Neutrophil (primary cell): Measurements from ENCODE around the gene DMRT3.

Experiments used
- H3K27ac ChIP-seq: fragments of 200-600 bp; sonication (generic); 2 replicates; pipeline ENCODE4 v1.5.1; 2016; ENCODE audit warnings: mild to moderate bottlenecking, moderate library complexity
- H3K27me3 ChIP-seq: fragments of 200-600 bp; sonication (generic); 2 replicates; pipeline ENCODE4 v1.6.0; 2016; ENCODE audit warnings: mild to moderate bottlenecking
- H3K36me3 ChIP-seq: fragments of 200-600 bp; sonication (generic); 2 replicates; pipeline ENCODE4 v1.5.1; 2017
- H3K4me1 ChIP-seq, 2 experiments: fragments of 200-600 bp in 1 of 2; sonication (generic) in 1 of 2; 1 replicate in 1 of 2; 2 replicates in 1 of 2; pipeline versions ENCODE4 v1.5.1 to v1.6.1; 2013 to 2016; ENCODE audit warnings: low read depth in 1 of 2, low read length in 1 of 2, mild to moderate bottlenecking in 1 of 2, moderate library complexity in 1 of 2; ENCODE audit not compliant: control insufficient read depth in 1 of 2, insufficient read depth in 1 of 2
- H3K4me3 ChIP-seq, 2 experiments: fragments of 200-600 bp in 1 of 2; sonication (generic) in 1 of 2; 1 replicate in 1 of 2; 2 replicates in 1 of 2; pipeline ENCODE4 v1.5.1; 2013 to 2016; ENCODE audit warnings: low read depth in 1 of 2, low read length in 1 of 2, mild to moderate bottlenecking in 1 of 2, moderate library complexity in 1 of 2
- H3K9me3 ChIP-seq: fragments of 200-600 bp; sonication (generic); 2 replicates; pipeline ENCODE4 v1.5.1; 2016
- CTCF ChIP-seq: fragments of 200-600 bp; sonication (generic); IDR thresholded peaks from 2 replicates; pipeline ENCODE4 v1.5.1; 2016; ENCODE audit warnings: antibody characterized with exemption

The DMRT3 gene, protein sequence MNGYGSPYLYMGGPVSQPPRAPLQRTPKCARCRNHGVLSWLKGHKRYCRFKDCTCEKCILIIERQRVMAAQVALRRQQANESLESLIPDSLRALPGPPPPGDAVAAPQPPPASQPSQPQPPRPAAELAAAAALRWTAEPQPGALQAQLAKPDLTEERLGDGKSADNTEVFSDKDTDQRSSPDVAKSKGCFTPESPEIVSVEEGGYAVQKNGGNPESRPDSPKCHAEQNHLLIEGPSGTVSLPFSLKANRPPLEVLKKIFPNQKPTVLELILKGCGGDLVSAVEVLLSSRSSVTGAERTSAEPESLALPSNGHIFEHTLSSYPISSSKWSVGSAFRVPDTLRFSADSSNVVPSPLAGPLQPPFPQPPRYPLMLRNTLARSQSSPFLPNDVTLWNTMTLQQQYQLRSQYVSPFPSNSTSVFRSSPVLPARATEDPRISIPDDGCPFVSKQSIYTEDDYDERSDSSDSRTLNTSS

GRCh38 chr9:976258-976942 is at the start of gene DMRT3:
TSS of gene DMRT3 (plus strand) at chr9:976655. CDS start at chr9:977002, 347 bp downstream.
- Histone ChIP-seq H3K27ac (no peak within 1 kb of the TSS), H3K4me1 (peaks cover 7 to 23% of the 10 kb centered on the region in 2 experiments), H3K27me3 (peaks cover 100% of the 10 kb centered on the region), H3K9me3 (no peaks in the 10 kb centered on the region), H3K36me3 (no peaks in the 10 kb centered on the region), H3K4me3 (no peak within 1 kb of the TSS)
- TF ChIP-seq CTCF = no peak

- TF ChIP-seq CTCF = no peak
- no peak overlapping the region for H3K27ac ChIP-seq
- no peak overlapping the region for H3K4me3 ChIP-seq
- peaks cover 32% of the 10 kb centered on the region for H3K27me3 ChIP-seq
- H3K36me3 ChIP-seq = no peaks in the 10 kb centered on the region
- no peaks in the 10 kb centered on the region for H3K9me3 ChIP-seq
- no peaks in the 10 kb centered on the region for H3K4me1 ChIP-seq
These were observed 49.5 kb upstream of the DMRT3 start for GRCh38 chr9:926976-927375.

- no peaks in the 10 kb centered on the region for H3K36me3 ChIP-seq
- H3K9me3 ChIP-seq = no peaks in the 10 kb centered on the region
- peaks cover 32% of the 10 kb centered on the region for H3K27me3 ChIP-seq
- no peaks in the 10 kb centered on the region for H3K4me1 ChIP-seq
- H3K27ac ChIP-seq = no peak overlapping the region
- no peak for TF ChIP-seq CTCF
- no peak overlapping the region for H3K4me3 ChIP-seq
These were observed 48.0 kb upstream of the DMRT3 start for GRCh38 chr9:928363-929042.

DNA sequence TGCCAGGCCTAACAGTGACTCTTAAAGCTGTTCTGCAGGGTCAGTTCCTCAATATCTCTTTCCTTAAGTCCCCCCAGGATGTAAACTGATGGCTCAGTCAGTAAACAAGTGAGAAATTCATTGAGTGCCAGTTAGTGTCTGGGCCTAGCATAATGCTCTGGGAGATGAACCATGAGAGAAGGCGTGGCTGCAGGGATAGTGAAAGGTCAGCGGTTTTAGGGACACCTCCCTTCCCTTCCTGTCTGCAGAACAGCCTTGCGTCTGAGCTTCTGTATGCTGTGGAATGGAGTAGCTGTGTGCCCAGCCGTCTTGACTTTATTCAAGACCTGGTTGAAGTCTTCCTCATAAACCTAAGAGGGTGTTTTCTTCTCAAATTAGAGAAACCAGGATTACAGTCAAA is 46.7 kb upstream of the DMRT3 start:
- H3K4me1 ChIP-seq = no peaks in the 10 kb centered on the region
- TF ChIP-seq CTCF = no peak
- peaks cover 39% of the 10 kb centered on the region for H3K27me3 ChIP-seq
- H3K9me3 ChIP-seq = no peaks in the 10 kb centered on the region
- H3K27ac ChIP-seq = no peak overlapping the region
- H3K36me3 ChIP-seq = no peaks in the 10 kb centered on the region
- H3K4me3 ChIP-seq = no peak overlapping the region

- no peaks in the 10 kb centered on the region for H3K36me3 ChIP-seq
- peaks cover 47% of the 10 kb centered on the region for H3K27me3 ChIP-seq
- no peaks in the 10 kb centered on the region for H3K9me3 ChIP-seq
- H3K4me3 ChIP-seq = no peak overlapping the region
- H3K27ac ChIP-seq = no peak overlapping the region
- H3K4me1 ChIP-seq = no peaks in the 10 kb centered on the region
- no peak for TF ChIP-seq CTCF
These were observed 43.1 kb upstream of the DMRT3 start for GRCh38 chr9:933356-933755.
